CD4-positive, alpha-beta memory T cell (primary cell): ENCODE measurements around the gene GTF2H1. TPM values are rescaled to one million over a fixed set of nuclear protein-coding genes. Genes with fewer than 3 reads are reported as not detected.

ENCODE experiments used
- CTCF ChIA-PET: fragments of 350-600 bp; sonication (Branson Sonifier 250); formaldehyde crosslinking; loops from one replicate; lab custom pipeline; 2021; ENCODE audit warnings: inconsistent platforms; ENCODE audit not compliant: partially characterized antibody; lab: Charles Lee
- POLR2A ChIA-PET: fragments of 350-600 bp; sonication (Branson Sonifier 250); formaldehyde crosslinking; loops from one replicate; lab custom pipeline; 2021; ENCODE audit not compliant: partially characterized antibody; lab: Charles Lee
- DNase-seq, 5 donors: peaks; one replicate each; pipeline versions ENCODE4 v3.0.0 to v3.0.0-alpha.2; 2020 to 2022; ENCODE audit warnings: mixed read lengths in 1 of 5
- H3K27ac ChIP-seq: one replicate; pipeline ENCODE4 v1.7.0; 2013; ENCODE audit warnings: low read depth, low read length
- H3K27me3 ChIP-seq: 2 replicates; pipeline ENCODE4 v1.7.0; 2013; ENCODE audit warnings: mild to moderate bottlenecking, low read length, moderate library complexity; ENCODE audit not compliant: insufficient read depth
- H3K36me3 ChIP-seq: 2 replicates; pipeline ENCODE4 v1.7.0; 2013; ENCODE audit warnings: mild to moderate bottlenecking, low read length, moderate library complexity; ENCODE audit not compliant: insufficient read depth
- H3K4me1 ChIP-seq: 2 replicates; pipeline ENCODE4 v1.7.0; 2013; ENCODE audit warnings: mild to moderate bottlenecking, low read length, moderate library complexity; ENCODE audit not compliant: insufficient read depth
- H3K4me3 ChIP-seq, 2 donors: one replicate each; pipeline ENCODE4 v1.7.0; 2013; ENCODE audit warnings: low read length in 2 of 2, mild to moderate bottlenecking in 1 of 2
- H3K9me3 ChIP-seq, 2 donors: one replicate each; pipeline ENCODE4 v1.7.0; 2013; ENCODE audit warnings: low read length in 2 of 2, control low read depth in 1 of 2; ENCODE audit not compliant: control insufficient read depth in 1 of 2
- H3K27ac Mint-ChIP-seq, 7 donors: one replicate each; pipeline ENCODE4 v1.8.0; 2020 to 2021; ENCODE audit warnings: mixed read lengths in 7 of 7, mild to moderate bottlenecking in 6 of 7, inconsistent platforms in 3 of 7, moderate library complexity in 3 of 7
- H3K27me3 Mint-ChIP-seq, 2 donors: one replicate each; pipeline ENCODE4 v1.8.0; 2020 to 2021; ENCODE audit warnings: mixed read lengths in 2 of 2
- H3K36me3 Mint-ChIP-seq, 2 donors: one replicate each; pipeline ENCODE4 v1.8.0; 2020 to 2021; ENCODE audit warnings: mixed read lengths in 2 of 2, inconsistent platforms in 1 of 2, mild to moderate bottlenecking in 1 of 2
- H3K4me1 Mint-ChIP-seq, 4 donors: one replicate each; pipeline ENCODE4 v1.8.0; 2020 to 2021; ENCODE audit warnings: mixed read lengths in 4 of 4, mild to moderate bottlenecking in 1 of 4
- H3K4me3 Mint-ChIP-seq, 8 donors: one replicate each; pipeline ENCODE4 v1.8.0; 2020 to 2021; ENCODE audit warnings: mixed read lengths in 8 of 8, mild to moderate bottlenecking in 7 of 8, moderate library complexity in 6 of 8, inconsistent platforms in 3 of 8
- H3K9me3 Mint-ChIP-seq, 8 donors: one replicate each; pipeline ENCODE4 v1.8.0; 2020 to 2021; ENCODE audit warnings: mixed read lengths in 8 of 8, mild to moderate bottlenecking in 5 of 8, inconsistent platforms in 3 of 8, moderate library complexity in 1 of 8
- intact Hi-C: fragments of 100-400 bp; cut with micrococcal nuclease; formaldehyde crosslinking; loops from one replicate; pipeline ENCODE4 v1.15.1; 2023
- polyA plus RNA-seq, 2 donors: library from polyadenylated mRNA; unstranded; fragments of 300-500 nt; fragmentation: Illumina TruSeq; gene quantifications; one replicate each; pipeline ENCODE4 v1.2.3, GENCODE V29; 2021
- total RNA-seq, 2 experiments: library from RNA; stranded (reverse); gene quantifications; one replicate each; pipeline ENCODE4 v1.2.3, GENCODE V29; 2021

The GTF2H1 gene
- total and polyA plus RNA-seq, 4 experiments from 2014 or later = 31.8 to 61.6 (median 50.8) TPM

- no peak overlapping the region for H3K27ac ChIP-seq
- H3K4me1 Mint-ChIP-seq = peaks cover 0 to 1% (median 0%) of the 10 kb centered on the region in 4 donors
- H3K4me3 Mint-ChIP-seq = no peak overlapping the region
- H3K4me3 ChIP-seq = no peak overlapping the region
- no peaks in the 10 kb centered on the region for H3K4me1 ChIP-seq
- no peaks in the 10 kb centered on the region for H3K27me3 ChIP-seq
- H3K27me3 Mint-ChIP-seq = no peaks in the 10 kb centered on the region
- H3K9me3 ChIP-seq = no peaks in the 10 kb centered on the region
- ChIA-PET POLR2A (interaction anchor here (0.6 to 0.9 kb wide), 2 partner anchors 31 to 220 kb away, joined by 3 read pairs; partner anchors contain the start of genes GTF2H1 and HPS5), CTCF (no interaction called here)
- H3K36me3 Mint-ChIP-seq = peaks cover 45 to 61% of the 10 kb centered on the region in 2 donors
- no peaks in the 10 kb centered on the region for H3K9me3 Mint-ChIP-seq
- DNase-seq = no peak
- intact Hi-C loops = no loop called here
- H3K27ac Mint-ChIP-seq = peak overlapping the region in 2 of 7 donors; percentile 12 to 73
- H3K36me3 ChIP-seq = peaks cover 20% of the 10 kb centered on the region
Measured at GRCh38 chr11:18352581-18352980, 30.2 kb downstream of the GTF2H1 start.

DNA sequence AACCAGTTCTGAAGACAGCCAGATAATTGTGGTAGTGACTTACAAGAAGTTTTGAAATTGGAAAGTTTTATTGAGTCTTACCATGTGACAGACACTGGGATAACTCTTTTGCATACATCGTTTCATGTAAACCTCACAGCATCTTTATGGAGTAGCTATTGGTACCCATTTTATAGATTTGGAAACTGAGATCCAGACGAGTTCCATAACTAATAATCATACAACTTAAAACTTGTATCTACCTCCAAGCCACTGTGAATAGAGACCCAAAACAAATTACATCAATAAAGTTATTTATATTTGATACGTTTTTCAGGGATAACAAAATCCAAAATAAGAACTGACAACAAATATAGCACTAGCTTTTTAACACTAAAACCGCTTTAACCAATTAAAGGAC, 36.3 kb downstream of the GTF2H1 start:
- H3K27ac ChIP-seq = no peak overlapping the region
- ChIA-PET POLR2A (interaction anchor here (1.7 kb wide), 1 partner anchor 25 kb away, joined by 4 read pairs; no protein-coding TSS in a partner anchor), CTCF (interaction anchor here (0.6 to 1.0 kb wide), 2 partner anchors 10 to 98 kb away, joined by 3 read pairs; no protein-coding TSS in a partner anchor)
- H3K36me3 ChIP-seq = peaks cover 35% of the 10 kb centered on the region
- intact Hi-C loops = no loop called here
- peaks cover 42 to 57% of the 10 kb centered on the region in 2 donors for H3K36me3 Mint-ChIP-seq
- no peaks in the 10 kb centered on the region for H3K9me3 Mint-ChIP-seq
- H3K27me3 Mint-ChIP-seq = no peaks in the 10 kb centered on the region
- no peaks in the 10 kb centered on the region for H3K4me1 ChIP-seq
- no peak overlapping the region for H3K4me3 ChIP-seq
- no peaks in the 10 kb centered on the region for H3K9me3 ChIP-seq
- H3K27me3 ChIP-seq = no peaks in the 10 kb centered on the region
- no peak overlapping the region for H3K4me3 Mint-ChIP-seq
- H3K27ac Mint-ChIP-seq = peak overlapping the region in 3 of 7 donors; percentile 5 to 36 (median 31)
- DNase-seq = no peak
- no peaks in the 10 kb centered on the region for H3K4me1 Mint-ChIP-seq

GRCh38 chr11:18361154-18361553, 38.8 kb downstream of the GTF2H1 start:
- Histone ChIP-seq H3K9me3 (no peaks in the 10 kb centered on the region), H3K36me3 (peaks cover 51% of the 10 kb centered on the region), H3K4me3 (no peak overlapping the region), H3K27me3 (no peaks in the 10 kb centered on the region), H3K27ac (no peak overlapping the region), H3K4me1 (no peaks in the 10 kb centered on the region)
- H3K4me1 Mint-ChIP-seq = peaks cover 4 to 6% (median 5%) of the 10 kb centered on the region in 4 donors
- peaks cover 47 to 63% of the 10 kb centered on the region in 2 donors for H3K36me3 Mint-ChIP-seq
- no peaks in the 10 kb centered on the region for H3K9me3 Mint-ChIP-seq
- peak overlapping the region in 2 of 7 donors; percentile 9 to 71 for H3K27ac Mint-ChIP-seq
- ChIA-PET POLR2A (interaction anchor here (1.6 to 1.7 kb wide), 2 partner anchors 33 to 34 kb away, joined by 3 to 4 read pairs; partner anchors contain the start of gene LDHA), CTCF (interaction anchor here (0.8 kb wide), 1 partner anchor 255 kb away, joined by 3 read pairs; no protein-coding TSS in a partner anchor)
- H3K27me3 Mint-ChIP-seq = no peaks in the 10 kb centered on the region
- intact Hi-C loops = no loop called here
- no peak overlapping the region for H3K4me3 Mint-ChIP-seq
- no peak for DNase-seq

- ChIA-PET POLR2A (interaction anchor here (0.7 to 3.6 kb wide), 2 partner anchors 31 to 73 kb away, joined by 3 to 17 read pairs; partner anchors contain the start of gene LDHA), CTCF (no interaction called here)
- Histone ChIP-seq H3K27ac (no peak overlapping the region), H3K4me3 (no peak overlapping the region), H3K27me3 (no peaks in the 10 kb centered on the region), H3K4me1 (no peaks in the 10 kb centered on the region), H3K36me3 (peaks cover 34% of the 10 kb centered on the region), H3K9me3 (no peaks in the 10 kb centered on the region)
- no peak overlapping the region for H3K4me3 Mint-ChIP-seq
- H3K9me3 Mint-ChIP-seq = no peaks in the 10 kb centered on the region
- intact Hi-C loops = no loop called here
- no peak for DNase-seq
- no peaks in the 10 kb centered on the region for H3K27me3 Mint-ChIP-seq
- peaks cover 9 to 18% (median 11%) of the 10 kb centered on the region in 4 donors for H3K4me1 Mint-ChIP-seq
- H3K27ac Mint-ChIP-seq = peak overlapping the region in 3 of 7 donors; percentile 1 to 85 (median 20)
- H3K36me3 Mint-ChIP-seq = peaks cover 23 to 50% of the 10 kb centered on the region in 2 donors
Measured at GRCh38 chr11:18364495-18365073, 42.2 kb downstream of the GTF2H1 start.

DNA sequence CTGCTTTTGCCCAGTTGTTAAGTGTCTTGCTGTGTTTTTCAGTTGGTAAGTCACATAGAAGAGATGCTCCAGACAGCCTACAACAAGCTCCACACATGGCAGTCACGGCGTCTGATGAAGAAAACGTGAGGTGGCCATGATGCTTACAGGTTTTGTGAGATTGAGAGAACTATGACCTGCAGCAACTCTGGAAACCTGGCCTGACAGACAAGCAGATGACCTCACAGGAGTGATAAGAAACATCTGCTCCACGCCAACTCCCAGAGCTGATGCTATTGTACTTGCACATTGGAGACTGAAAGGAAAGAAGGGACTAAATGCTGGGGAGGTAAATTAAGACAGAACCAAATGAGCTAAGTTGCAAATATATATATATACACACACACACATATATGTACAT, 43.4 kb downstream of the GTF2H1 start:
- H3K36me3 ChIP-seq = peaks cover 34% of the 10 kb centered on the region
- H3K27ac Mint-ChIP-seq = peak overlapping the region; percentile 12 to 92 (median 74)
- H3K4me3 Mint-ChIP-seq = peak overlapping the region in 1 of 8 donors; percentile 1
- H3K27me3 Mint-ChIP-seq = no peaks in the 10 kb centered on the region
- no peaks in the 10 kb centered on the region for H3K9me3 ChIP-seq
- peaks cover 9 to 18% (median 12%) of the 10 kb centered on the region in 4 donors for H3K4me1 Mint-ChIP-seq
- no peak overlapping the region for H3K27ac ChIP-seq
- POLR2A ChIA-PET = interaction anchor here (1.0 to 3.6 kb wide), 2 partner anchors 18 to 29 kb away, joined by 4 to 17 read pairs; partner anchors contain the start of gene LDHA
- CTCF ChIA-PET = interaction anchor here (1.1 kb wide), 1 partner anchor 365 kb away, joined by 3 read pairs; no protein-coding TSS in a partner anchor
- no peak overlapping the region for H3K4me3 ChIP-seq
- no peaks in the 10 kb centered on the region for H3K27me3 ChIP-seq
- H3K36me3 Mint-ChIP-seq = peaks cover 23 to 53% of the 10 kb centered on the region in 2 donors
- intact Hi-C loops = loop anchor here (2.0 kb wide), 1 partner anchor 29 kb away; the partner anchor contains the start of gene LDHA
- no peaks in the 10 kb centered on the region for H3K9me3 Mint-ChIP-seq
- H3K4me1 ChIP-seq = no peaks in the 10 kb centered on the region
- no peak for DNase-seq

DNA sequence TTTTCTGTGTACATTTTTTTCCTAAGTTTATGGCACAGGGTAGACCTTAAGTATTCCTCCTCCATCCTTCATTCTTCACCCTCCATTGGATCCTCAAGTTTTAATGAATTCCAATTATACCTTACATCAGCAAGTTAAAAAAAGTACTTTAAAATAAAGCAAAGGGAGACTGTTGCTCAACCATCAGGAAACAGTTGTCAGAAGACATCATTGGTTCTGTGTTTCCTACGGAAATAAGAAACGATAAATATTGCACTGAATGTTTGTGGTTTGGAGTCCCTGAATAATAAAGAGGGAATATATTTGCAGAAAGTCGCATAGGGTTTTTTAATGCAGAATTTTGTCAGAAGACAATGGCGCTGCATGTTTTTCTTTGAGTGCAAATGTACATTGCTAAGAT, 43.9 kb downstream of the GTF2H1 start:
- DNase-seq = no peak
- Histone ChIP-seq H3K4me1 (no peaks in the 10 kb centered on the region), H3K36me3 (peaks cover 31% of the 10 kb centered on the region), H3K27me3 (no peaks in the 10 kb centered on the region), H3K4me3 (no peak overlapping the region), H3K27ac (no peak overlapping the region), H3K9me3 (no peaks in the 10 kb centered on the region)
- Mint-ChIP-seq H3K4me3 (peak overlapping the region in 4 of 8 donors; percentile 30 to 68 (median 48)), H3K9me3 (no peaks in the 10 kb centered on the region), H3K27ac (peak overlapping the region in 6 of 7 donors; percentile 37 to 92 (median 76)), H3K36me3 (peaks cover 23 to 50% of the 10 kb centered on the region in 2 donors), H3K4me1 (peaks cover 11 to 18% (median 14%) of the 10 kb centered on the region in 4 donors), H3K27me3 (no peaks in the 10 kb centered on the region)
- ChIA-PET POLR2A (interaction anchor here (1.0 to 3.6 kb wide), 2 partner anchors 17 to 29 kb away, joined by 4 to 17 read pairs; partner anchors contain the start of gene LDHA), CTCF (interaction anchor here (1.1 kb wide), 1 partner anchor 365 kb away, joined by 3 read pairs; no protein-coding TSS in a partner anchor)
- intact Hi-C loops = loop anchor here (2.0 kb wide), 1 partner anchor 29 kb away; the partner anchor contains the start of gene LDHA

GRCh38 chr11:18367431-18367830, 45.1 kb downstream of the GTF2H1 start:
- Histone ChIP-seq H3K36me3 (peaks cover 22% of the 10 kb centered on the region), H3K27ac (no peak overlapping the region), H3K9me3 (no peaks in the 10 kb centered on the region), H3K4me3 (no peak overlapping the region), H3K27me3 (no peaks in the 10 kb centered on the region), H3K4me1 (no peaks in the 10 kb centered on the region)
- peaks cover 20 to 42% of the 10 kb centered on the region in 2 donors for H3K36me3 Mint-ChIP-seq
- no peaks in the 10 kb centered on the region for H3K9me3 Mint-ChIP-seq
- H3K27me3 Mint-ChIP-seq = no peaks in the 10 kb centered on the region
- H3K4me3 Mint-ChIP-seq = no peak overlapping the region
- intact Hi-C loops = loop anchor here (2.0 kb wide), 1 partner anchor 27 kb away; the partner anchor contains the start of gene LDHA
- H3K4me1 Mint-ChIP-seq = peaks cover 11 to 18% (median 14%) of the 10 kb centered on the region in 4 donors
- ChIA-PET CTCF (interaction anchor here (0.6 kb wide), 1 partner anchor 27 kb away, joined by 3 read pairs; the partner anchor contains the start of gene LDHA), POLR2A (interaction anchor here (1.4 to 2.1 kb wide), 2 partner anchors 16 to 28 kb away, joined by 5 to 10 read pairs; partner anchors contain the start of gene LDHA)
- DNase-seq = no peak
- H3K27ac Mint-ChIP-seq = peak overlapping the region in 4 of 7 donors; percentile 26 to 46 (median 26)
